ENCODE measurements around the gene NUMA1.
A peak's percentile ranks its signal among the peaks of the same experiment; 100 is the strongest.

The NUMA1 gene

GRCh38 chr11:72098741-72099140 lies 18.4 kb upstream of the NUMA1 start:
- Histone ChIP-seq H3K27ac (ENCODE audit: low read depth, low read length) (no peak overlapping the region), H3K9me3 (ENCODE audit: control insufficient read depth, insufficient read depth, low read depth, low read length) (no peaks in the 10 kb centered on the region), H3K27me3 (ENCODE audit: control insufficient read depth, insufficient read depth, low read length) (no peaks in the 10 kb centered on the region), H3K36me3 (ENCODE audit: control insufficient read depth, insufficient read depth, low read length) (peaks cover 65% of the 10 kb centered on the region), H3K9ac (ENCODE audit: low read length) (no peak overlapping the region), H3K4me1 (ENCODE audit: control insufficient read depth, insufficient read depth, low read length) (peaks cover 11% of the 10 kb centered on the region), H3K4me3 (ENCODE audit: low read depth, low read length) (no peak overlapping the region)

GRCh38 chr11:72091292-72091691 lies 10.9 kb upstream of the NUMA1 start:
- peaks cover 34% of the 10 kb centered on the region for H3K36me3 ChIP-seq (ENCODE audit: control insufficient read depth, insufficient read depth, low read length)
- no peak overlapping the region for H3K9ac ChIP-seq (ENCODE audit: low read length)
- H3K27me3 ChIP-seq (ENCODE audit: control insufficient read depth, insufficient read depth, low read length), result no peaks in the 10 kb centered on the region
- H3K27ac ChIP-seq (ENCODE audit: low read depth, low read length), result no peak overlapping the region
- H3K9me3 ChIP-seq (ENCODE audit: control insufficient read depth, insufficient read depth, low read depth, low read length), result no peaks in the 10 kb centered on the region
- no peak overlapping the region for H3K4me3 ChIP-seq (ENCODE audit: low read depth, low read length)
- H3K4me1 ChIP-seq (ENCODE audit: control insufficient read depth, insufficient read depth, low read length), result peaks cover 4% of the 10 kb centered on the region; the same call in 1 of the 2 replicates

- Histone ChIP-seq H3K36me3 (ENCODE audit: control insufficient read depth, insufficient read depth, low read length) (peaks cover 18% of the 10 kb centered on the region; the same call in 1 of the 2 replicates), H3K9ac (ENCODE audit: low read length) (no peak overlapping the region), H3K27me3 (ENCODE audit: control insufficient read depth, insufficient read depth, low read length) (no peaks in the 10 kb centered on the region), H3K9me3 (ENCODE audit: control insufficient read depth, insufficient read depth, low read depth, low read length) (no peaks in the 10 kb centered on the region), H3K4me3 (ENCODE audit: low read depth, low read length) (no peak overlapping the region), H3K4me1 (ENCODE audit: control insufficient read depth, insufficient read depth, low read length) (peaks cover 4% of the 10 kb centered on the region; the same call in 1 of the 2 replicates), H3K27ac (ENCODE audit: low read depth, low read length) (no peak overlapping the region)
These were observed 7.9 kb upstream of the NUMA1 start for GRCh38 chr11:72088076-72088808.

- no peak overlapping the region for H3K27ac ChIP-seq (ENCODE audit: low read depth, low read length)
- H3K4me1 ChIP-seq (ENCODE audit: control insufficient read depth, insufficient read depth, low read length), result 0 out of 2 replicates have a peak, but pooled peaks cover 8% of the 10 kb centered on the region
- H3K9me3 ChIP-seq (ENCODE audit: control insufficient read depth, insufficient read depth, low read depth, low read length), result no peaks in the 10 kb centered on the region
- no peak overlapping the region for H3K4me3 ChIP-seq (ENCODE audit: low read depth, low read length)
- no peaks in the 10 kb centered on the region for H3K27me3 ChIP-seq (ENCODE audit: control insufficient read depth, insufficient read depth, low read length)
- H3K9ac ChIP-seq (ENCODE audit: low read length), result no peak overlapping the region
- peaks cover 18% of the 10 kb centered on the region; the same call in 1 of the 2 replicates for H3K36me3 ChIP-seq (ENCODE audit: control insufficient read depth, insufficient read depth, low read length)
These were observed 5.4 kb upstream of the NUMA1 start for GRCh38 chr11:72085621-72086351.

- Histone ChIP-seq H3K4me1 (ENCODE audit: control insufficient read depth, insufficient read depth, low read length) (0 out of 2 replicates have a peak, but pooled peaks cover 8% of the 10 kb centered on the region), H3K36me3 (ENCODE audit: control insufficient read depth, insufficient read depth, low read length) (peaks cover 15% of the 10 kb centered on the region; the same call in 1 of the 2 replicates), H3K4me3 (ENCODE audit: low read depth, low read length) (no peak overlapping the region), H3K27me3 (ENCODE audit: control insufficient read depth, insufficient read depth, low read length) (no peaks in the 10 kb centered on the region), H3K9me3 (ENCODE audit: control insufficient read depth, insufficient read depth, low read depth, low read length) (no peaks in the 10 kb centered on the region), H3K27ac (ENCODE audit: low read depth, low read length) (no peak overlapping the region), H3K9ac (ENCODE audit: low read length) (no peak overlapping the region)
These were observed 4.6 kb upstream of the NUMA1 start for GRCh38 chr11:72084965-72085364.

GRCh38 chr11:72084076-72084475 lies 3.7 kb upstream of the NUMA1 start:
- Histone ChIP-seq H3K9ac (ENCODE audit: low read length) (no peak overlapping the region), H3K27ac (ENCODE audit: low read depth, low read length) (no peak overlapping the region), H3K36me3 (ENCODE audit: control insufficient read depth, insufficient read depth, low read length) (peaks cover 11% of the 10 kb centered on the region; the same call in 1 of the 2 replicates), H3K9me3 (ENCODE audit: control insufficient read depth, insufficient read depth, low read depth, low read length) (no peaks in the 10 kb centered on the region), H3K27me3 (ENCODE audit: control insufficient read depth, insufficient read depth, low read length) (no peaks in the 10 kb centered on the region), H3K4me1 (ENCODE audit: control insufficient read depth, insufficient read depth, low read length) (0 out of 2 replicates have a peak, but pooled peaks cover 8% of the 10 kb centered on the region), H3K4me3 (ENCODE audit: low read depth, low read length) (no peak overlapping the region)

GRCh38 chr11:72083414-72083813 lies 3.1 kb upstream of the NUMA1 start:
- no peaks in the 10 kb centered on the region for H3K9me3 ChIP-seq (ENCODE audit: control insufficient read depth, insufficient read depth, low read depth, low read length)
- no peak overlapping the region for H3K9ac ChIP-seq (ENCODE audit: low read length)
- no peak overlapping the region for H3K4me3 ChIP-seq (ENCODE audit: low read depth, low read length)
- peaks cover 5% of the 10 kb centered on the region; the same call in 1 of the 2 replicates for H3K36me3 ChIP-seq (ENCODE audit: control insufficient read depth, insufficient read depth, low read length)
- H3K4me1 ChIP-seq (ENCODE audit: control insufficient read depth, insufficient read depth, low read length), result peaks cover 12% of the 10 kb centered on the region; the same call in 1 of the 2 replicates
- H3K27me3 ChIP-seq (ENCODE audit: control insufficient read depth, insufficient read depth, low read length), result no peaks in the 10 kb centered on the region
- no peak overlapping the region for H3K27ac ChIP-seq (ENCODE audit: low read depth, low read length)

GRCh38 chr11:72081821-72082453 lies 1.6 kb upstream of the NUMA1 start:
- H3K36me3 ChIP-seq (ENCODE audit: control insufficient read depth, insufficient read depth, low read length), result no peaks in the 10 kb centered on the region
- H3K4me3 ChIP-seq (ENCODE audit: low read depth, low read length), result no peak overlapping the region
- H3K4me1 ChIP-seq (ENCODE audit: control insufficient read depth, insufficient read depth, low read length), result peaks cover 12% of the 10 kb centered on the region; the same call in 1 of the 2 replicates
- no peaks in the 10 kb centered on the region for H3K9me3 ChIP-seq (ENCODE audit: control insufficient read depth, insufficient read depth, low read depth, low read length)
- H3K9ac ChIP-seq (ENCODE audit: low read length), result no peak overlapping the region
- no peaks in the 10 kb centered on the region for H3K27me3 ChIP-seq (ENCODE audit: control insufficient read depth, insufficient read depth, low read length)
- H3K27ac ChIP-seq (ENCODE audit: low read depth, low read length), result no peak overlapping the region; the same call in 1 of the 2 replicates

- Histone ChIP-seq H3K36me3 (ENCODE audit: control insufficient read depth, insufficient read depth, low read length) (no peaks in the 10 kb centered on the region), H3K27me3 (ENCODE audit: control insufficient read depth, insufficient read depth, low read length) (no peaks in the 10 kb centered on the region), H3K9ac (ENCODE audit: low read length) (peak overlapping the region; percentile 83), H3K4me3 (ENCODE audit: low read depth, low read length) (peak overlapping the region; percentile 68), H3K4me1 (ENCODE audit: control insufficient read depth, insufficient read depth, low read length) (peaks cover 12% of the 10 kb centered on the region; the same call in 1 of the 2 replicates), H3K27ac (ENCODE audit: low read depth, low read length) (peak overlapping the region; percentile 64), H3K9me3 (ENCODE audit: control insufficient read depth, insufficient read depth, low read depth, low read length) (no peaks in the 10 kb centered on the region)
These were observed 872 bp upstream of the NUMA1 start for GRCh38 chr11:72081184-72081644.

- H3K4me1 ChIP-seq (ENCODE audit: control insufficient read depth, insufficient read depth, low read length), result peaks cover 12% of the 10 kb centered on the region; the same call in 1 of the 2 replicates
- peak overlapping the region; percentile 77 for H3K9ac ChIP-seq (ENCODE audit: low read length)
- H3K4me3 ChIP-seq (ENCODE audit: low read depth, low read length), result peak overlapping the region; percentile 98
- peak overlapping the region; percentile 68; the same call in 1 of the 2 replicates for H3K27ac ChIP-seq (ENCODE audit: low read depth, low read length)
- H3K27me3 ChIP-seq (ENCODE audit: control insufficient read depth, insufficient read depth, low read length), result no peaks in the 10 kb centered on the region
- no peaks in the 10 kb centered on the region for H3K36me3 ChIP-seq (ENCODE audit: control insufficient read depth, insufficient read depth, low read length)
- no peaks in the 10 kb centered on the region for H3K9me3 ChIP-seq (ENCODE audit: control insufficient read depth, insufficient read depth, low read depth, low read length)
These were observed 470 bp downstream of the NUMA1 start for GRCh38 chr11:72079819-72080325.
